TTC549 (cell line): ENCODE measurements around the gene ZNF483.
"Not testable (repeated sequence)": the region's sequence is repeated elsewhere in the genome, so short reads cannot be mapped to it uniquely, and the experiment has no call there.

Experiments
- FAIRE-seq: peaks from 2 replicates; lab custom pipeline; 2012; peaks lifted over from hg19 to GRCh38; lab: Jason Lieb, UNC

ZNF483 gene

GRCh38 chr9:111525056-111525977, at the start of gene ZNF483:
Gene ZNF483 (plus strand): TSS chr9:111525179. CDS start chr9:111527396, 2,217 bp downstream.
- no peak for FAIRE-seq

- no peak for FAIRE-seq
These were observed 49.8 kb upstream of the ZNF483 start for GRCh38 chr9:111475195-111475594.

GRCh38 chr9:111477677-111478076, 47.3 kb upstream of the ZNF483 start:
- no peak for FAIRE-seq

GRCh38 chr9:111481885-111482636, 42.9 kb upstream of the ZNF483 start:
- FAIRE-seq: no peak

- FAIRE-seq: no peak
These were observed 42.1 kb upstream of the ZNF483 start for GRCh38 chr9:111482694-111483438.

- FAIRE-seq: no peak
These were observed 41.5 kb upstream of the ZNF483 start for GRCh38 chr9:111483439-111483857.

- no peak for FAIRE-seq
These were observed 41.0 kb upstream of the ZNF483 start, which contains the start of gene ECPAS for GRCh38 chr9:111483858-111484571. Gene ECPAS (minus strand): TSS chr9:111484383. CDS start chr9:111472918, 11,465 bp downstream.

- FAIRE-seq: no peak
These were observed 40.4 kb upstream of the ZNF483 start for GRCh38 chr9:111484572-111484894.

GRCh38 chr9:111497196-111497595, 27.8 kb upstream of the ZNF483 start:
- not testable (repeated sequence) for FAIRE-seq

GRCh38 chr9:111501005-111501562, 23.9 kb upstream of the ZNF483 start:
- no peak for FAIRE-seq

- no peak for FAIRE-seq
These were observed 23.3 kb upstream of the ZNF483 start for GRCh38 chr9:111501648-111502047.

GRCh38 chr9:111502506-111502905, 22.5 kb upstream of the ZNF483 start:
- FAIRE-seq: no peak

GRCh38 chr9:111511581-111511980, 13.4 kb upstream of the ZNF483 start:
- not testable (repeated sequence) for FAIRE-seq

- no peak for FAIRE-seq
These were observed 10.0 kb upstream of the ZNF483 start for GRCh38 chr9:111514967-111515366.

- no peak for FAIRE-seq
These were observed 8.9 kb upstream of the ZNF483 start for GRCh38 chr9:111516061-111516465.

- no peak for FAIRE-seq
These were observed 286 bp upstream of the ZNF483 start for GRCh38 chr9:111524731-111525055.

GRCh38 chr9:111527347-111527746, 2.4 kb downstream of the ZNF483 start:
- FAIRE-seq: no peak

GRCh38 chr9:111529787-111530186, 4.8 kb downstream of the ZNF483 start:
- FAIRE-seq: no peak

GRCh38 chr9:111531716-111532115, 6.7 kb downstream of the ZNF483 start:
- no peak for FAIRE-seq

GRCh38 chr9:111533099-111533790, 8.3 kb downstream of the ZNF483 start:
- FAIRE-seq: no peak
